Measurements from ENCODE around the gene TOP1. TPM values are rescaled to one million over a fixed set of nuclear protein-coding genes. Genes with fewer than 3 reads are reported as not detected.

Gene TOP1
- total and polyA plus RNA-seq, 2 of the 4 experiments (the other 2 are of a cell fraction): 14.0 to 21.5 TPM

DNA sequence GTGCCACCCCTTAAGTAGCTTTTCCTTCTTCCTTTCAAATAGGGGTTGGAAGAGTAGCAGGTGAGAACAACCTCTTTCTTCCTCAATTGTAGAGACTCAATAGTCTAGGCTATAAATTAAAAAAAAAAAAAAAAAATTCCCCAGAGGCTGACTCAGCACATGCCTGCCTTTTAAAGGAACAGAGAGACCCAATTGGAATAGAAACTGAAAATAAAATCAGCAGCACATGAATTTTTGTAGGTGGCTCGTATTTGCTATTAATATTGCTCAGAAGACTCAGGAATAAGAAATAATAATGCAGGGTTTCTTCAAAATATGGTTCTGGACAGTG lies 19.3 kb downstream of the TOP1 start:
- Histone ChIP-seq H3K56ac (ENCODE audit: extremely low read depth, insufficient read depth, low read length) (no peak overlapping the region), H2BK20ac (ENCODE audit: low read depth, low read length) (no peak overlapping the region), H3K36me3 (ENCODE audit: control insufficient read depth, insufficient read depth, low read length) (peaks cover 4% of the 10 kb centered on the region; the same call in 1 of the 2 replicates), H3K18ac (ENCODE audit: low read depth, low read length) (no peak overlapping the region), H4K20me1 (ENCODE audit: insufficient read depth, low read length) (peaks cover 96% of the 10 kb centered on the region), H3K79me1 (ENCODE audit: low read depth in 1 of 2, low read length in 2 of 2) (peaks cover 14 to 73% of the 10 kb centered on the region in 2 experiments; a peak in 3 of 4 replicates), H3K4me2 (ENCODE audit: low read depth, low read length) (peak overlapping the region; percentile 86), H3K4ac (ENCODE audit: low read depth, low read length) (0 out of 2 replicates have a peak overlapping the region, but pooled peaks have one; percentile 29), H2BK5ac (ENCODE audit: low read depth, low read length, poor library complexity, severe bottlenecking) (no peak overlapping the region), H3K27me3 (ENCODE audit: control insufficient read depth, insufficient read depth, low read length) (no peaks in the 10 kb centered on the region), H3K14ac (replicated peaks; ENCODE audit: low read depth, low read length) (0 out of 2 replicates have a peak overlapping the region, but pooled peaks have one; percentile 5), H3K4me3 (ENCODE audit: insufficient read depth, low read depth, low read length) (no peak overlapping the region), H2BK120ac (ENCODE audit: low read depth, low read length) (no peak overlapping the region), H3K27ac (ENCODE audit: insufficient read depth, low read length) (no peak overlapping the region), H4K5ac (ENCODE audit: low read depth, low read length) (no peak overlapping the region), H2AK5ac (ENCODE audit: low read depth, low read length) (no peak overlapping the region), H3K23ac (ENCODE audit: low read depth, low read length) (no peak overlapping the region), H3K9me3 (ENCODE audit: control insufficient read depth, insufficient read depth, low read length) (no peaks in the 10 kb centered on the region), H3K9me1 (ENCODE audit: insufficient read depth, low read length) (peaks cover 32% of the 10 kb centered on the region), H2BK15ac (ENCODE audit: low read depth, low read length) (no peak overlapping the region), H2AFZ (replicated peaks; ENCODE audit: low read length, poor library complexity) (no peak overlapping the region), H4K91ac (ENCODE audit: insufficient read depth, low read depth, low read length) (no peak overlapping the region), H3K9ac (ENCODE audit: low read depth, low read length) (no peak overlapping the region), H4K8ac (ENCODE audit: low read depth in 2 of 2, low read length in 2 of 2) (no peak overlapping the region), H2AK9ac (replicated peaks; ENCODE audit: low read depth, low read length, poor library complexity) (no peak overlapping the region), H3K4me1 (ENCODE audit: control insufficient read depth, insufficient read depth, low read length) (peaks cover 33% of the 10 kb centered on the region)
- ChIA-PET CTCF (no interaction called here), POLR2A (ENCODE audit: unreplicated experiment) (no interaction called here)
- BruUV-seq (replicated peaks): no TSS peak
- intact Hi-C loops (cut with micrococcal nuclease) (loop anchor here (2.0 kb wide), 1 partner anchor 15 kb away; no protein-coding TSS in a partner anchor), in situ Hi-C loops (cut with MboI; ENCODE audit: low sequenced_read_pairs) (no loop called here), dilution Hi-C loops (cut with HindIII; ENCODE audit: low sequenced_read_pairs, unreplicated experiment) (no loop called here)
- no CpG with 5 or more reads among the region's 1 CpG for WGBS, 2 experiments (ENCODE audit: extremely low coverage in 2 of 2, insufficient read length in 1 of 2)
- no peak for DNase-seq
- no peak for ATAC-seq (ENCODE audit: low read depth)
- TF ChIP-seq, protein P1, sequence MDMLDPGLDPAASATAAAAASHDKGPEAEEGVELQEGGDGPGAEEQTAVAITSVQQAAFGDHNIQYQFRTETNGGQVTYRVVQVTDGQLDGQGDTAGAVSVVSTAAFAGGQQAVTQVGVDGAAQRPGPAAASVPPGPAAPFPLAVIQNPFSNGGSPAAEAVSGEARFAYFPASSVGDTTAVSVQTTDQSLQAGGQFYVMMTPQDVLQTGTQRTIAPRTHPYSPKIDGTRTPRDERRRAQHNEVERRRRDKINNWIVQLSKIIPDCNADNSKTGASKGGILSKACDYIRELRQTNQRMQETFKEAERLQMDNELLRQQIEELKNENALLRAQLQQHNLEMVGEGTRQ (IDR thresholded peaks at IDR 0.05; ENCODE audit: low read depth, low read length): no peak
- TF ChIP-seq MAFK (IDR thresholded peaks at IDR 0.05; ENCODE audit: low read depth, low read length): peak; percentile 86
- TF ChIP-seq, protein P2, sequence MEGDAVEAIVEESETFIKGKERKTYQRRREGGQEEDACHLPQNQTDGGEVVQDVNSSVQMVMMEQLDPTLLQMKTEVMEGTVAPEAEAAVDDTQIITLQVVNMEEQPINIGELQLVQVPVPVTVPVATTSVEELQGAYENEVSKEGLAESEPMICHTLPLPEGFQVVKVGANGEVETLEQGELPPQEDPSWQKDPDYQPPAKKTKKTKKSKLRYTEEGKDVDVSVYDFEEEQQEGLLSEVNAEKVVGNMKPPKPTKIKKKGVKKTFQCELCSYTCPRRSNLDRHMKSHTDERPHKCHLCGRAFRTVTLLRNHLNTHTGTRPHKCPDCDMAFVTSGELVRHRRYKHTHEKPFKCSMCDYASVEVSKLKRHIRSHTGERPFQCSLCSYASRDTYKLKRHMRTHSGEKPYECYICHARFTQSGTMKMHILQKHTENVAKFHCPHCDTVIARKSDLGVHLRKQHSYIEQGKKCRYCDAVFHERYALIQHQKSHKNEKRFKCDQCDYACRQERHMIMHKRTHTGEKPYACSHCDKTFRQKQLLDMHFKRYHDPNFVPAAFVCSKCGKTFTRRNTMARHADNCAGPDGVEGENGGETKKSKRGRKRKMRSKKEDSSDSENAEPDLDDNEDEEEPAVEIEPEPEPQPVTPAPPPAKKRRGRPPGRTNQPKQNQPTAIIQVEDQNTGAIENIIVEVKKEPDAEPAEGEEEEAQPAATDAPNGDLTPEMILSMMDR (conservative IDR thresholded peaks at IDR 0.05; ENCODE audit: low read depth, low read length): no peak
